Spleen (tissue), 7 donors: ENCODE data around the gene GLG1.

Experiments
- POLR2A ChIP-seq, 3 donors: fragments of 450-650 bp; IDR thresholded peaks; one replicate each; pipeline ENCODE4 v1.5.1; 2017; ENCODE audit warnings: antibody characterized with exemption in 3 of 3, mild to moderate bottlenecking in 1 of 3
- POLR2AphosphoS5 ChIP-seq, 3 donors: sonication (generic); formaldehyde crosslinking; IDR thresholded peaks; one replicate each; pipeline ENCODE4 v1.5.1; 2017; ENCODE audit warnings: antibody characterized with exemption in 3 of 3
- TF ChIP-seq, protein P1 (sequence below), 11 experiments: fragments of 200-600 bp in 7 of 11; fragments of 450-650 bp in 4 of 11; sonication (generic) in 4 of 11; IDR thresholded peaks in 8 of 11; conservative IDR thresholded peaks in 3 of 11; 1 replicate in 7 of 11; 2 replicates in 4 of 11; pipeline versions ENCODE4 v1.4.0 to v1.8.0; 2016 to 2021; ENCODE audit warnings: antibody characterized with exemption in 11 of 11, inconsistent platforms in 4 of 11, mild to moderate bottlenecking in 1 of 11
- donor health status: DM: no; HTN: no; CAD: no; lungs with moderate emphysema.
- donor health status: DM: no; HTN: no; CAD: no.
- donor health status: DM: no; HTN: no; CAD: no.

DNA sequence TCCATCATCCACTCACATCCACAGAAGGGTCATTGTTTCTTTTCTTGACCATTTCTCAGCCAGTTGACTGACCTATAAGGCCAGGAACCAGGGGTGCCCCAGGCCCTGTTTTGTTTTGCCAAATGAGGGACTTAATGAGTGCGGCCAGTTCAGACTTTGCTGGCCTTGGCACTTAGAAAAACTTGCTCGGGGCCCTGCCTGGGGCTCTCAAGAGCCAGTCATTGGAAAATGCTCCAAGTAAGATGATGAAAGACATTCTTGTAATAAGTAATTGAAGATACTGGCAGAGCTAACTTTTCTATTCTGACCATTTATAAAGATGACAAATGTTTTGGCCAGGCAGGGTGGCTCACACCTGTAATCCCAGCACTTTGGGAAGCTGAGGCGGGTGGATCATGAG is 156.7 kb downstream of the GLG1 start:
- TF ChIP-seq, protein P1, sequence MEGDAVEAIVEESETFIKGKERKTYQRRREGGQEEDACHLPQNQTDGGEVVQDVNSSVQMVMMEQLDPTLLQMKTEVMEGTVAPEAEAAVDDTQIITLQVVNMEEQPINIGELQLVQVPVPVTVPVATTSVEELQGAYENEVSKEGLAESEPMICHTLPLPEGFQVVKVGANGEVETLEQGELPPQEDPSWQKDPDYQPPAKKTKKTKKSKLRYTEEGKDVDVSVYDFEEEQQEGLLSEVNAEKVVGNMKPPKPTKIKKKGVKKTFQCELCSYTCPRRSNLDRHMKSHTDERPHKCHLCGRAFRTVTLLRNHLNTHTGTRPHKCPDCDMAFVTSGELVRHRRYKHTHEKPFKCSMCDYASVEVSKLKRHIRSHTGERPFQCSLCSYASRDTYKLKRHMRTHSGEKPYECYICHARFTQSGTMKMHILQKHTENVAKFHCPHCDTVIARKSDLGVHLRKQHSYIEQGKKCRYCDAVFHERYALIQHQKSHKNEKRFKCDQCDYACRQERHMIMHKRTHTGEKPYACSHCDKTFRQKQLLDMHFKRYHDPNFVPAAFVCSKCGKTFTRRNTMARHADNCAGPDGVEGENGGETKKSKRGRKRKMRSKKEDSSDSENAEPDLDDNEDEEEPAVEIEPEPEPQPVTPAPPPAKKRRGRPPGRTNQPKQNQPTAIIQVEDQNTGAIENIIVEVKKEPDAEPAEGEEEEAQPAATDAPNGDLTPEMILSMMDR (IDR thresholded peaks at IDR 0.05 in 8 of 11, conservative IDR thresholded peaks at IDR 0.05 in 3 of 11), result no peak
- no peak for TF ChIP-seq POLR2A (IDR thresholded peaks at IDR 0.05)
- TF ChIP-seq POLR2AphosphoS5 (IDR thresholded peaks at IDR 0.05), result no peak
